Measurements from ENCODE around the gene CWC25.

Gene CWC25

GRCh38 chr17:38844261-38844757 lies 19.2 kb upstream of the CWC25 start:
- peaks cover 5% of the 10 kb centered on the region for H3K36me3 ChIP-seq (ENCODE audit: control insufficient read depth, insufficient read depth, low read length)
- H3K9ac ChIP-seq (ENCODE audit: low read length), result no peak overlapping the region
- H3K4me1 ChIP-seq (ENCODE audit: control insufficient read depth, insufficient read depth, low read length), result no peaks in the 10 kb centered on the region
- H3K27me3 ChIP-seq (ENCODE audit: control insufficient read depth, insufficient read depth, low read length), result no peaks in the 10 kb centered on the region
- no peak overlapping the region for H3K4me3 ChIP-seq (ENCODE audit: low read length)
- H3K27ac ChIP-seq (ENCODE audit: low read depth, low read length), result no peak overlapping the region

GRCh38 chr17:38825762-38826247 lies 684 bp upstream of the CWC25 start:
- H3K36me3 ChIP-seq (ENCODE audit: control insufficient read depth, insufficient read depth, low read length), result no peaks in the 10 kb centered on the region
- peak overlapping the region; percentile 95 for H3K9ac ChIP-seq (ENCODE audit: low read length)
- no peaks in the 10 kb centered on the region for H3K27me3 ChIP-seq (ENCODE audit: control insufficient read depth, insufficient read depth, low read length)
- H3K4me3 ChIP-seq (ENCODE audit: low read length), result peak overlapping the region; percentile 98
- H3K4me1 ChIP-seq (ENCODE audit: control insufficient read depth, insufficient read depth, low read length), result peaks cover 5% of the 10 kb centered on the region
- peak overlapping the region; percentile 99 for H3K27ac ChIP-seq (ENCODE audit: low read depth, low read length)

- peaks cover 11% of the 10 kb centered on the region for H3K36me3 ChIP-seq (ENCODE audit: control insufficient read depth, insufficient read depth, low read length)
Observed at GRCh38 chr17:38815576-38816193, 9.4 kb downstream of the CWC25 start.

GRCh38 chr17:38809828-38810227 lies 15.3 kb downstream of the CWC25 start:
- Histone ChIP-seq H3K27me3 (ENCODE audit: control insufficient read depth, insufficient read depth, low read length) (no peaks in the 10 kb centered on the region), H3K27ac (ENCODE audit: low read depth, low read length) (no peak overlapping the region), H3K4me3 (ENCODE audit: low read length) (no peak overlapping the region), H3K9ac (ENCODE audit: low read length) (no peak overlapping the region), H3K36me3 (ENCODE audit: control insufficient read depth, insufficient read depth, low read length) (peaks cover 31% of the 10 kb centered on the region), H3K4me1 (ENCODE audit: control insufficient read depth, insufficient read depth, low read length) (no peaks in the 10 kb centered on the region)

More at GRCh38 chr17:38815576-38816193, 9.4 kb downstream of the CWC25 start:
- H3K4me3 ChIP-seq (ENCODE audit: low read length), result no peak overlapping the region
- no peaks in the 10 kb centered on the region for H3K27me3 ChIP-seq (ENCODE audit: control insufficient read depth, insufficient read depth, low read length)
- H3K4me1 ChIP-seq (ENCODE audit: control insufficient read depth, insufficient read depth, low read length), result no peaks in the 10 kb centered on the region
- no peak overlapping the region for H3K27ac ChIP-seq (ENCODE audit: low read depth, low read length)
- no peak overlapping the region for H3K9ac ChIP-seq (ENCODE audit: low read length)

- Histone ChIP-seq H3K27ac (ENCODE audit: low read depth, low read length) (peak overlapping the region; percentile 99), H3K27me3 (ENCODE audit: control insufficient read depth, insufficient read depth, low read length) (no peaks in the 10 kb centered on the region), H3K36me3 (ENCODE audit: control insufficient read depth, insufficient read depth, low read length) (peaks cover 15% of the 10 kb centered on the region), H3K9ac (ENCODE audit: low read length) (no peak overlapping the region), H3K4me3 (ENCODE audit: low read length) (peak overlapping the region; percentile 72), H3K4me1 (ENCODE audit: control insufficient read depth, insufficient read depth, low read length) (peaks cover 16% of the 10 kb centered on the region)
Observed at GRCh38 chr17:38800237-38800760, 24.8 kb downstream of the CWC25 start.

- peak within 1 kb of the TSS; percentile 95 for H3K4me3 ChIP-seq (ENCODE audit: low read length)
- H3K36me3 ChIP-seq (ENCODE audit: control insufficient read depth, insufficient read depth, low read length), result peaks cover 15% of the 10 kb centered on the region
- H3K9ac ChIP-seq (ENCODE audit: low read length), result peak within 1 kb of the TSS; percentile 78
- H3K27me3 ChIP-seq (ENCODE audit: control insufficient read depth, insufficient read depth, low read length), result no peaks in the 10 kb centered on the region
- peaks cover 16% of the 10 kb centered on the region for H3K4me1 ChIP-seq (ENCODE audit: control insufficient read depth, insufficient read depth, low read length)
- H3K27ac ChIP-seq (ENCODE audit: low read depth, low read length), result peak within 1 kb of the TSS; percentile 99
Observed at GRCh38 chr17:38799501-38800236, 25.5 kb downstream of the CWC25 start, which contains the start of gene PIP4K2B. TSS of gene PIP4K2B (minus strand) at chr17:38799556. CDS start at chr17:38799424, 132 bp downstream.

- peak overlapping the region; percentile 78 for H3K9ac ChIP-seq (ENCODE audit: low read length)
- H3K4me1 ChIP-seq (ENCODE audit: control insufficient read depth, insufficient read depth, low read length), result peaks cover 16% of the 10 kb centered on the region
- peaks cover 15% of the 10 kb centered on the region for H3K36me3 ChIP-seq (ENCODE audit: control insufficient read depth, insufficient read depth, low read length)
- H3K4me3 ChIP-seq (ENCODE audit: low read length), result peak overlapping the region; percentile 95
- H3K27me3 ChIP-seq (ENCODE audit: control insufficient read depth, insufficient read depth, low read length), result no peaks in the 10 kb centered on the region
- H3K27ac ChIP-seq (ENCODE audit: low read depth, low read length), result peak overlapping the region; percentile 99
Observed at GRCh38 chr17:38798614-38799500, 26.3 kb downstream of the CWC25 start.

- H3K4me1 ChIP-seq (ENCODE audit: control insufficient read depth, insufficient read depth, low read length), result peaks cover 16% of the 10 kb centered on the region
- H3K4me3 ChIP-seq (ENCODE audit: low read length), result peak overlapping the region; percentile 25
- H3K27me3 ChIP-seq (ENCODE audit: control insufficient read depth, insufficient read depth, low read length), result no peaks in the 10 kb centered on the region
- peaks cover 12% of the 10 kb centered on the region for H3K36me3 ChIP-seq (ENCODE audit: control insufficient read depth, insufficient read depth, low read length)
- H3K27ac ChIP-seq (ENCODE audit: low read depth, low read length), result no peak overlapping the region
- H3K9ac ChIP-seq (ENCODE audit: low read length), result no peak overlapping the region
Observed at GRCh38 chr17:38797828-38798227, 27.3 kb downstream of the CWC25 start.

GRCh38 chr17:38797158-38797490 lies 28.0 kb downstream of the CWC25 start:
- no peaks in the 10 kb centered on the region for H3K27me3 ChIP-seq (ENCODE audit: control insufficient read depth, insufficient read depth, low read length)
- H3K9ac ChIP-seq (ENCODE audit: low read length), result no peak overlapping the region
- peaks cover 16% of the 10 kb centered on the region for H3K4me1 ChIP-seq (ENCODE audit: control insufficient read depth, insufficient read depth, low read length)
- H3K27ac ChIP-seq (ENCODE audit: low read depth, low read length), result no peak overlapping the region
- peaks cover 10% of the 10 kb centered on the region for H3K36me3 ChIP-seq (ENCODE audit: control insufficient read depth, insufficient read depth, low read length)
- peak overlapping the region; percentile 25 for H3K4me3 ChIP-seq (ENCODE audit: low read length)

GRCh38 chr17:38796451-38797157 lies 28.5 kb downstream of the CWC25 start:
- H3K27ac ChIP-seq (ENCODE audit: low read depth, low read length), result no peak overlapping the region
- H3K27me3 ChIP-seq (ENCODE audit: control insufficient read depth, insufficient read depth, low read length), result no peaks in the 10 kb centered on the region
- no peak overlapping the region for H3K9ac ChIP-seq (ENCODE audit: low read length)
- H3K36me3 ChIP-seq (ENCODE audit: control insufficient read depth, insufficient read depth, low read length), result peaks cover 5% of the 10 kb centered on the region
- H3K4me1 ChIP-seq (ENCODE audit: control insufficient read depth, insufficient read depth, low read length), result peaks cover 16% of the 10 kb centered on the region
- H3K4me3 ChIP-seq (ENCODE audit: low read length), result no peak overlapping the region

- peaks cover 4% of the 10 kb centered on the region for H3K36me3 ChIP-seq (ENCODE audit: control insufficient read depth, insufficient read depth, low read length)
- H3K27ac ChIP-seq (ENCODE audit: low read depth, low read length), result no peak overlapping the region
- no peaks in the 10 kb centered on the region for H3K27me3 ChIP-seq (ENCODE audit: control insufficient read depth, insufficient read depth, low read length)
- H3K9ac ChIP-seq (ENCODE audit: low read length), result no peak overlapping the region
- H3K4me3 ChIP-seq (ENCODE audit: low read length), result no peak overlapping the region
- peaks cover 16% of the 10 kb centered on the region for H3K4me1 ChIP-seq (ENCODE audit: control insufficient read depth, insufficient read depth, low read length)
Observed at GRCh38 chr17:38794221-38794620, 30.9 kb downstream of the CWC25 start.

All from rectal smooth muscle tissue (tissue), 1 donor.